H9 (cell line): Measurements from ENCODE around the gene CEMIP. TPM values are rescaled to one million over a fixed set of nuclear protein-coding genes. Genes with fewer than 3 reads are reported as not detected.

Experiments used
- DNase-seq: peaks from one replicate; pipeline ENCODE4 v3.0.0-alpha.2; 2017
- H2AFZ ChIP-seq: one replicate; pipeline ENCODE4 v1.6.1; 2013; ENCODE audit warnings: mild to moderate bottlenecking, low read length, control low read depth, moderate library complexity
- H2AK5ac ChIP-seq: 2 replicates; pipeline ENCODE4 v1.6.1; 2013; ENCODE audit warnings: low read length, control low read depth, mixed read lengths; ENCODE audit not compliant: insufficient read length
- H2BK120ac ChIP-seq: one replicate; pipeline ENCODE4 v1.6.1; 2013; ENCODE audit warnings: low read depth, mild to moderate bottlenecking, low read length, control low read depth, inconsistent platforms; ENCODE audit not compliant: poor library complexity, severe bottlenecking
- H2BK12ac ChIP-seq: 2 replicates; pipeline ENCODE4 v1.6.1; 2013; ENCODE audit warnings: low read length, control low read depth, mixed read lengths, low read depth; ENCODE audit not compliant: insufficient read length
- H2BK15ac ChIP-seq: 2 replicates; pipeline ENCODE4 v1.6.1; 2013; ENCODE audit warnings: low read depth, low read length, control low read depth
- H2BK20ac ChIP-seq: one replicate; pipeline ENCODE4 v1.6.1; 2013; ENCODE audit warnings: low read depth, mild to moderate bottlenecking, low read length, control low read depth, inconsistent platforms; ENCODE audit not compliant: poor library complexity, severe bottlenecking
- H2BK5ac ChIP-seq: 2 replicates; pipeline ENCODE4 v1.6.1; 2013; ENCODE audit warnings: low read length, control low read depth, mixed read lengths; ENCODE audit not compliant: insufficient read length
- H3K14ac ChIP-seq: 2 replicates; pipeline ENCODE4 v1.6.1; 2013; ENCODE audit warnings: low read length, control low read depth; ENCODE audit not compliant: insufficient read depth
- H3K18ac ChIP-seq: 2 replicates; pipeline ENCODE4 v1.6.1; 2013; ENCODE audit warnings: low read depth, mild to moderate bottlenecking, mixed read lengths, low read length, control low read depth; ENCODE audit not compliant: insufficient read length
- H3K23ac ChIP-seq: 2 replicates; pipeline ENCODE4 v1.6.1; 2013; ENCODE audit warnings: low read length, control low read depth, mixed read lengths, low read depth; ENCODE audit not compliant: insufficient read length
- H3K23me2 ChIP-seq: 2 replicates; pipeline ENCODE4 v1.6.1; 2013; ENCODE audit warnings: low read depth, mild to moderate bottlenecking, mixed read lengths, low read length, control low read depth; ENCODE audit not compliant: insufficient read length, poor library complexity, severe bottlenecking
- H3K27ac ChIP-seq: 2 replicates; pipeline ENCODE4 v1.5.1; 2013; ENCODE audit warnings: low read length, control low read depth, mixed read lengths, low read depth; ENCODE audit not compliant: insufficient read length
- H3K27me3 ChIP-seq: 2 replicates; pipeline ENCODE4 v1.6.1; 2013; ENCODE audit warnings: low read length, control low read depth, inconsistent platforms; ENCODE audit not compliant: insufficient read depth
- H3K4ac ChIP-seq: 2 replicates; pipeline ENCODE4 v1.6.1; 2013; ENCODE audit warnings: low read depth, mild to moderate bottlenecking, control low read depth, inconsistent platforms, low read length, moderate library complexity
- H3K4me1 ChIP-seq: 2 replicates; pipeline ENCODE4 v1.6.1; 2013; ENCODE audit warnings: low read length, control low read depth, inconsistent platforms; ENCODE audit not compliant: insufficient read depth
- H3K4me2 ChIP-seq: 2 replicates; pipeline ENCODE4 v1.6.1; 2013; ENCODE audit warnings: low read length, control low read depth, mixed read lengths; ENCODE audit not compliant: insufficient read length, insufficient read depth
- H3K56ac ChIP-seq: 2 replicates; pipeline ENCODE4 v1.6.1; 2013; ENCODE audit warnings: low read depth, mild to moderate bottlenecking, mixed read lengths, low read length, control low read depth; ENCODE audit not compliant: insufficient read length
- H3K79me1 ChIP-seq: 2 replicates; pipeline ENCODE4 v1.6.1; 2013; ENCODE audit warnings: low read depth, mild to moderate bottlenecking, moderate library complexity, low read length, control low read depth, inconsistent platforms; ENCODE audit not compliant: insufficient read depth, poor library complexity, severe bottlenecking
- H3K79me2 ChIP-seq: 2 replicates; pipeline ENCODE4 v1.6.1; 2013; ENCODE audit warnings: low read length, control low read depth, inconsistent platforms; ENCODE audit not compliant: insufficient read depth
- H3K9ac ChIP-seq: 2 replicates; pipeline ENCODE4 v1.6.1; 2013; ENCODE audit warnings: low read length, control low read depth, mixed read lengths; ENCODE audit not compliant: insufficient read length; ENCODE audit errors: extremely low read depth
- H3K9me3 ChIP-seq: one replicate; pipeline ENCODE4 v1.6.1; 2013; ENCODE audit warnings: low read depth, low read length, inconsistent platforms; ENCODE audit not compliant: control insufficient read depth
- H3T11ph ChIP-seq: one replicate; pipeline ENCODE4 v1.6.1; 2013; ENCODE audit warnings: mild to moderate bottlenecking, low read length, control low read depth, inconsistent platforms
- H4K20me1 ChIP-seq: one replicate; pipeline ENCODE4 v1.6.1; 2013; ENCODE audit not compliant: control insufficient read depth, insufficient read length, insufficient read depth
- H4K5ac ChIP-seq: 2 replicates; pipeline ENCODE4 v1.6.1; 2013; ENCODE audit warnings: low read depth, mild to moderate bottlenecking, mixed read lengths, low read length, control low read depth; ENCODE audit not compliant: insufficient read length
- H4K8ac ChIP-seq: replicated peaks from 2 replicates; pipeline ENCODE4 v1.6.1; 2013; ENCODE audit warnings: low read length, control low read depth, mixed read lengths, low read depth; ENCODE audit not compliant: insufficient read length
- H4K91ac ChIP-seq: 2 replicates; pipeline ENCODE4 v1.6.1; 2013; ENCODE audit warnings: low read depth, mild to moderate bottlenecking, moderate library complexity, mixed read lengths, low read length, control low read depth; ENCODE audit not compliant: insufficient read length
- H3K27ac Mint-ChIP-seq, 3 experiments: 2 replicates in 2 of 3; 3 replicates in 1 of 3; pipeline ENCODE4 v1.8.0; 2020 to 2021; ENCODE audit warnings: mixed read lengths in 3 of 3, mild to moderate bottlenecking in 1 of 3, moderate library complexity in 1 of 3
- H3K27me3 Mint-ChIP-seq: 2 replicates; pipeline ENCODE4 v1.8.0; 2021; ENCODE audit warnings: low read depth, mild to moderate bottlenecking, moderate library complexity, mixed read lengths
- H3K36me3 Mint-ChIP-seq, 3 experiments: 2 replicates in 2 of 3; 3 replicates in 1 of 3; pipeline ENCODE4 v1.8.0; 2020 to 2021; ENCODE audit warnings: low read depth in 3 of 3, mixed read lengths in 3 of 3; ENCODE audit not compliant: insufficient read depth in 1 of 3
- H3K4me1 Mint-ChIP-seq, 2 experiments: 2 replicates each; pipeline ENCODE4 v1.8.0; 2020; ENCODE audit warnings: mixed read lengths in 2 of 2
- H3K4me3 Mint-ChIP-seq, 2 experiments: 2 replicates in 1 of 2; 3 replicates in 1 of 2; pipeline ENCODE4 v1.8.0; 2020 to 2021; ENCODE audit warnings: mild to moderate bottlenecking in 2 of 2, mixed read lengths in 2 of 2, moderate library complexity in 1 of 2
- H3K9me3 Mint-ChIP-seq, 2 experiments: 2 replicates in 1 of 2; 3 replicates in 1 of 2; pipeline ENCODE4 v1.8.0; 2020; ENCODE audit warnings: mild to moderate bottlenecking in 2 of 2, mixed read lengths in 2 of 2, moderate library complexity in 1 of 2
- CTCF ChIP-seq: fragments of 200-600 bp; sonication (generic); conservative IDR thresholded peaks from 3 replicates; pipeline ENCODE4 v1.8.0; 2021; ENCODE audit warnings: antibody characterized with exemption, mild to moderate bottlenecking
- WGBS: extraction: QIAGEN DNeasy Blood & Tissue Kit; methylation state at CpG from one replicate; pipeline ENCODE4 v1.1.7; 2013; ENCODE audit warnings: missing lambda C conversion rate, low lambda C conversion rate, mixed read lengths; ENCODE audit not compliant: insufficient read length; ENCODE audit errors: extremely low coverage; 5-methylcytosine and 5-hydroxymethylcytosine counted together
- total RNA-seq: library from RNA; stranded (reverse); gene quantifications from 2 replicates; pipeline ENCODE4 v1.2.1, GENCODE V29; 2021

The CEMIP gene
- total RNA-seq, 1 experiment from 2014 or later: 0.09 TPM

- Histone ChIP-seq H3K9me3 (no peaks in the 10 kb centered on the region), H4K8ac (no peak overlapping the region), H2BK120ac (no peak overlapping the region), H2BK12ac (no peak overlapping the region), H2BK15ac (no peak overlapping the region), H3T11ph (no peak overlapping the region), H2AFZ (no peak overlapping the region), H3K4ac (no peak overlapping the region), H3K56ac (no peak overlapping the region), H3K18ac (no peak overlapping the region), H3K79me1 (no peaks in the 10 kb centered on the region), H4K20me1 (no peaks in the 10 kb centered on the region), H3K79me2 (no peaks in the 10 kb centered on the region), H2BK5ac (no peak overlapping the region), H4K91ac (no peak overlapping the region), H3K27ac (no peak overlapping the region), H2BK20ac (no peak overlapping the region), H3K14ac (no peak overlapping the region; the same call in 1 of the 2 replicates), H2AK5ac (no peak overlapping the region), H3K9ac (no peak overlapping the region), H4K5ac (no peak overlapping the region), H3K4me1 (peaks cover 7% of the 10 kb centered on the region; the same call in 1 of the 2 replicates), H3K23me2 (no peaks in the 10 kb centered on the region), H3K27me3 (no peaks in the 10 kb centered on the region), H3K23ac (no peak overlapping the region), H3K4me2 (no peak overlapping the region)
- no peaks in the 10 kb centered on the region; the same call in 1 of the 2 replicates for H3K27me3 Mint-ChIP-seq
- H3K4me1 Mint-ChIP-seq: peaks cover 15 to 23% of the 10 kb centered on the region in 2 experiments
- no CpG with 5 or more reads among the region's 2 CpGs for WGBS
- no peaks in the 10 kb centered on the region for H3K9me3 Mint-ChIP-seq
- H3K27ac Mint-ChIP-seq: no peak overlapping the region
- no peak for DNase-seq
- no peak overlapping the region for H3K4me3 Mint-ChIP-seq
- TF ChIP-seq CTCF: no peak
- H3K36me3 Mint-ChIP-seq: no peaks in the 10 kb centered on the region; a peak in 1 of 7 replicates
Observed at GRCh38 chr15:80878867-80879250, 99.7 kb downstream of the CEMIP start.
